Smooth muscle cell (in vitro differentiated cells): ENCODE results near the gene INIP. TPM values are rescaled to one million over a fixed set of nuclear protein-coding genes. Genes with fewer than 3 reads are reported as not detected.

Source experiments
- DNase-seq: peaks from one replicate; lab custom pipeline; 2025; ENCODE audit not compliant: unreplicated experiment; lab: John Stamatoyannopoulos, UW
- H2AFZ ChIP-seq: fragments of 200-600 bp; sonication (generic); 2 replicates; pipeline ENCODE4 v1.6.0; 2016; ENCODE audit warnings: antibody characterized with exemption, low read depth, mild to moderate bottlenecking
- H3F3A ChIP-seq: fragments of 200-600 bp; sonication (generic); 2 replicates; pipeline ENCODE4 v1.6.0; 2017; ENCODE audit warnings: antibody characterized with exemption, low read depth
- H3K27ac ChIP-seq: fragments of 200-600 bp; sonication (generic); 2 replicates; pipeline ENCODE4 v1.5.1; 2016; ENCODE audit warnings: low read depth, mild to moderate bottlenecking
- H3K27me3 ChIP-seq: fragments of 200-600 bp; sonication (generic); 2 replicates; pipeline ENCODE4 v1.6.1; 2016; ENCODE audit warnings: low read depth, mild to moderate bottlenecking
- H3K36me3 ChIP-seq: fragments of 200-600 bp; sonication (generic); 2 replicates; pipeline ENCODE4 v1.5.1; 2016; ENCODE audit warnings: low read depth
- H3K4me1 ChIP-seq: fragments of 200-600 bp; sonication (generic); 2 replicates; pipeline ENCODE4 v1.5.1; 2016; ENCODE audit warnings: low read depth
- H3K4me2 ChIP-seq: fragments of 200-600 bp; sonication (generic); 2 replicates; pipeline ENCODE4 v1.6.0; 2016; ENCODE audit warnings: mild to moderate bottlenecking
- H3K4me3 ChIP-seq: fragments of 200-600 bp; sonication (generic); 2 replicates; pipeline ENCODE4 v1.5.1; 2016; ENCODE audit warnings: mild to moderate bottlenecking
- H3K79me2 ChIP-seq: fragments of 200-600 bp; sonication (generic); 2 replicates; pipeline ENCODE4 v1.6.0; 2016; ENCODE audit warnings: low read depth, mild to moderate bottlenecking
- H3K9ac ChIP-seq: fragments of 200-600 bp; sonication (generic); 2 replicates; pipeline ENCODE4 v1.6.0; 2016; ENCODE audit warnings: low read depth
- H3K9me3 ChIP-seq: fragments of 200-600 bp; sonication (generic); replicated peaks from 2 replicates; pipeline ENCODE4 v1.5.1; 2016; ENCODE audit warnings: low read depth
- H4K20me1 ChIP-seq: fragments of 200-600 bp; sonication (generic); 2 replicates; pipeline ENCODE4 v1.6.0; 2016; ENCODE audit warnings: low read depth
- WGBS: methylation state at CpG from one replicate; pipeline ENCODE4 v1.1.7; 2016; ENCODE audit warnings: low lambda C conversion rate; 5-methylcytosine and 5-hydroxymethylcytosine counted together
- polyA plus RNA-seq: library from polyadenylated mRNA; unstranded; fragments of >200 nt; fragmentation: Nextera tagmentation; extraction: Ambion mirVana; gene quantifications from 2 replicates; pipeline ENCODE4 v1.2.1, GENCODE V29; 2016
- total RNA-seq: library from RNA; depleted of rRNA; stranded (reverse); fragments of >200 nt; gene quantifications from 2 replicates; pipeline ENCODE4 v1.2.3, GENCODE V29; 2014
- TF ChIP-seq, protein P1 (sequence below): fragments of 200-600 bp; sonication (generic); IDR thresholded peaks from 2 replicates; pipeline ENCODE4 v1.5.1; 2017; ENCODE audit warnings: borderline replicate concordance, mild to moderate bottlenecking, antibody characterized with exemption; ENCODE audit not compliant: insufficient read depth, poor library complexity, severe bottlenecking

INIP gene, protein sequence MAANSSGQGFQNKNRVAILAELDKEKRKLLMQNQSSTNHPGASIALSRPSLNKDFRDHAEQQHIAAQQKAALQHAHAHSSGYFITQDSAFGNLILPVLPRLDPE
- 25.8 and 32.7 TPM in 2 replicates for total RNA-seq
- polyA plus RNA-seq, result 14.9 and 19.8 TPM in 2 replicates

DNA sequence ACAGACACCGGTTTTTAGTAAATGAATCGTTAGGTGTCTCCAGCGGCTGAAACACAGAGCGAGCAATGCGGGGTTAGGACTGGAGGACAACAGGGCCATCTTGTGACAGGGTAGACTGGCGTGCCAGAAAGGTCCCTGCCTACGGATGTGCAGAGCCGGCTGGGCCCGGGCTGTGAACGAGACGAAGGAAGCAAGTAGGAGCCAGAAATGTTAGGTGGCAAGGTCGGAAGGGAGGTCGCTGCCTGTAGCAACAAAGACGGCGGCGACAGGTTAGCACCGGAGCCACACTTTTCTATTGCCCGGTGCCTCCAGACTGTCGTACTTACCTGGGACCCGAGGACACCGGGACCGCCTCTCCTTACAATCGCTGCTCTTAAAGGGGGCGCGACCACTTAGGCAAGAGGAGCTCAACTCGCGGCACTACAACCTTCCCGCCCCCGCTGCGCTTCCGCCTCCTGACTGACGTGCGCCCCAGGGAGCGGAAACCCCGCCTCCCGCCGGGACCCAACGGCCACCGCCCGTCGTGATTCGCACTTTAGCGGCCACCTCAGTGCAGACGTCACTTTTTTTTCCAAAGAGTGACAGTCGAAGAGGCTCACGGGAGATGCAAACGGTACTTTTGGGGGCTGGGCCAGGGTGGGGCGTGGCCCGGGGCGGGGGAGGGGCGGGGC is at the start of gene INIP:
Gene INIP, minus strand, starts transcription at position 457 of the 671 bp plus-strand sequence. CDS start 1,632 bp downstream, outside the sequence.
- Histone ChIP-seq H3K79me2 (peaks cover 35% of the 10 kb centered on the region), H3K4me1 (peaks cover 5% of the 10 kb centered on the region), H3K36me3 (no peaks in the 10 kb centered on the region), H3F3A (peaks cover 7% of the 10 kb centered on the region), H3K4me2 (peak within 1 kb of the TSS; percentile 93), H3K27ac (peak within 1 kb of the TSS; percentile 81), H4K20me1 (no peaks in the 10 kb centered on the region), H2AFZ (peak within 1 kb of the TSS; percentile 84), H3K27me3 (no peaks in the 10 kb centered on the region), H3K9ac (peak within 1 kb of the TSS; percentile 84), H3K9me3 (no peaks in the 10 kb centered on the region), H3K4me3 (peak within 1 kb of the TSS; percentile 72)
- 1% methylated on average over 50 of the region's 51 CpGs for WGBS
- peak; percentile 85 for DNase-seq
- TF ChIP-seq, protein P1, sequence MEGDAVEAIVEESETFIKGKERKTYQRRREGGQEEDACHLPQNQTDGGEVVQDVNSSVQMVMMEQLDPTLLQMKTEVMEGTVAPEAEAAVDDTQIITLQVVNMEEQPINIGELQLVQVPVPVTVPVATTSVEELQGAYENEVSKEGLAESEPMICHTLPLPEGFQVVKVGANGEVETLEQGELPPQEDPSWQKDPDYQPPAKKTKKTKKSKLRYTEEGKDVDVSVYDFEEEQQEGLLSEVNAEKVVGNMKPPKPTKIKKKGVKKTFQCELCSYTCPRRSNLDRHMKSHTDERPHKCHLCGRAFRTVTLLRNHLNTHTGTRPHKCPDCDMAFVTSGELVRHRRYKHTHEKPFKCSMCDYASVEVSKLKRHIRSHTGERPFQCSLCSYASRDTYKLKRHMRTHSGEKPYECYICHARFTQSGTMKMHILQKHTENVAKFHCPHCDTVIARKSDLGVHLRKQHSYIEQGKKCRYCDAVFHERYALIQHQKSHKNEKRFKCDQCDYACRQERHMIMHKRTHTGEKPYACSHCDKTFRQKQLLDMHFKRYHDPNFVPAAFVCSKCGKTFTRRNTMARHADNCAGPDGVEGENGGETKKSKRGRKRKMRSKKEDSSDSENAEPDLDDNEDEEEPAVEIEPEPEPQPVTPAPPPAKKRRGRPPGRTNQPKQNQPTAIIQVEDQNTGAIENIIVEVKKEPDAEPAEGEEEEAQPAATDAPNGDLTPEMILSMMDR, result no peak

DNA sequence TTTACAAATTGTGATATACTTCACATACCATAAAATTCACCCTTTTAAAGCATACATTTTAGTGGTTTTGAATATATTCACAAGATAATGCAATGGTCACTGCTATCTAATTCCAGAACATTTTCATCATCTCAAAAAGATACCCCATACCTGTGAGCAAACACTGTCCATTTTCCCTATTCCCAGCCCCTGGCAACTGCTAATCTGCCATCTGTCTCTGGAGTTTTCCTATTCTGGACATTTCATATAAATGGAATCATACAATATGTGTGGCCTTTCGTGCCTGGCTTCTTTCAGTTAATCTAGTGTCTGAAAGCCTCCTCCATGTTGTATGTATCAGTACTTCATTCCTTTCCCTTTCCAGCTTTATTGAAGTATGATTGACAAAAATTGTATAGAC is 47.4 kb upstream of the INIP start:
- peaks cover 15% of the 10 kb centered on the region for H3K4me1 ChIP-seq
- no peak overlapping the region for H3K9ac ChIP-seq
- H3K79me2 ChIP-seq, result peaks cover 19% of the 10 kb centered on the region
- no peak overlapping the region for H3K27ac ChIP-seq
- no peak overlapping the region for H3K4me3 ChIP-seq
- no peaks in the 10 kb centered on the region for H3K27me3 ChIP-seq
- H3K36me3 ChIP-seq, result peaks cover 5% of the 10 kb centered on the region
- peak overlapping the region; percentile 71 for H3K4me2 ChIP-seq
- no peaks in the 10 kb centered on the region for H3K9me3 ChIP-seq
- 89% methylated on average over 1 of the region's 1 CpG for WGBS
- H2AFZ ChIP-seq, result no peak overlapping the region
- DNase-seq, result no peak
- TF ChIP-seq, protein P1, result no peak
- H3F3A ChIP-seq, result peaks cover 12% of the 10 kb centered on the region
- H4K20me1 ChIP-seq, result peaks cover 41% of the 10 kb centered on the region

DNA sequence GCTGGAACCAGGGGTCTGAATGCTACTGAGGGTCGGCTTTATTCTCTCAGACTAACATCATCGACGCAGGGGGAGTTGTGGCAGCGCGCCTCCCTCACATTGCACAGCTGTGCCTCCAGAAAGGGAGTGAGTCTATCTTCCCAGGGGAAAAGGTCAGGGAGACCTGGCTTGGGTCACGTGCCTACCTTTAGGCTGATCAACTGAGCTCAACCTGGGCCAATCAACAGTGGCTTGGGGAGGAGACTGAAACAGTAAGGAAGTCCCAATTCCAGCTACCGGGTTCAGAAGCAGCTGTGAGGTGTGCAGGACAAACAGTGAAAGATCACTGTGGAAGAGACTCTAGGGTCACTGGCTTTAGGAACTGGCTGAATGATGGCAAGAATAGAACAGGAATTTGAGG is 46.9 kb upstream of the INIP start:
- H3K79me2 ChIP-seq, result peaks cover 20% of the 10 kb centered on the region
- H3K9me3 ChIP-seq, result no peaks in the 10 kb centered on the region
- H3K4me3 ChIP-seq, result no peak overlapping the region
- H3K27ac ChIP-seq, result no peak overlapping the region
- no peaks in the 10 kb centered on the region for H3K27me3 ChIP-seq
- no peak for DNase-seq
- TF ChIP-seq, protein P1, result no peak
- no peak overlapping the region for H2AFZ ChIP-seq
- 67% methylated on average over 7 of the region's 7 CpGs for WGBS
- peak overlapping the region; percentile 71 for H3K4me2 ChIP-seq
- H3K4me1 ChIP-seq, result peaks cover 15% of the 10 kb centered on the region
- H3F3A ChIP-seq, result peaks cover 12% of the 10 kb centered on the region
- peaks cover 5% of the 10 kb centered on the region for H3K36me3 ChIP-seq
- no peak overlapping the region for H3K9ac ChIP-seq
- peaks cover 45% of the 10 kb centered on the region for H4K20me1 ChIP-seq

DNA sequence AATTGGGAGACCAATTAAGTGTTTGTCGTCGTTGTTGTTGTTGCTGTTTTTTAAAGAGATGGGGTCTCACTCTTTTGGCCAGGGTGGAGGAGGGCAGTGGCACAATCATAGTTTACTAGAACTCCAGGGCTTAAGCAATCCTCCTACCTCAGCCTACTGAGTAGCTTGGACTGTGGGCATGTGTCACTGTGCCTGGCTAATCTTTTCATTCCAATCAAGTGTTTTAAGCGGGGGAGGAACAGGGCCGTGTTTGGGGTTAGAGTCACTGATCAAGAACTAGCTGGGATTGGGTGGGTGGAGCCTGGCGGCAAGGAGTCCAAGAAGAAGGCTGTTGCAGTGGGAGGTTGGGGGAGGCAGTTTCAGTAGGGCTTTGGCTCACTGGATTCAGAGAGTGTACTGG is 46.4 kb upstream of the INIP start:
- no peak for DNase-seq
- TF ChIP-seq, protein P1, result no peak
- WGBS, result 32% methylated on average over 5 of the region's 5 CpGs

More for the DNA sequence above, 46.4 kb upstream of the INIP start:
- Histone ChIP-seq H3K79me2 (peaks cover 20% of the 10 kb centered on the region), H3K27me3 (no peaks in the 10 kb centered on the region), H3K4me1 (peaks cover 15% of the 10 kb centered on the region), H3K36me3 (peaks cover 5% of the 10 kb centered on the region), H3K4me3 (no peak overlapping the region), H3K4me2 (peak overlapping the region; percentile 71), H3K9me3 (no peaks in the 10 kb centered on the region), H3K9ac (no peak overlapping the region), H2AFZ (no peak overlapping the region), H4K20me1 (peaks cover 40% of the 10 kb centered on the region), H3K27ac (peak overlapping the region; percentile 46), H3F3A (peaks cover 12% of the 10 kb centered on the region)
